GM23248 (cell line): ENCODE results near the gene C2orf72. TPM values are rescaled to one million over a fixed set of nuclear protein-coding genes. Genes with fewer than 3 reads are reported as not detected.

Experiments
- DNase-seq: peaks from one replicate; pipeline ENCODE4 v3.0.0-alpha.2; 2015
- H2AFZ ChIP-seq: fragments of 200-600 bp; sonication (generic); 2 replicates; pipeline ENCODE4 v1.6.1; 2016; ENCODE audit warnings: antibody characterized with exemption
- H3F3A ChIP-seq: fragments of 200-600 bp; sonication (generic); 2 replicates; pipeline ENCODE4 v1.6.1; 2016; ENCODE audit warnings: mild to moderate bottlenecking, antibody characterized with exemption, mixed run types; ENCODE audit not compliant: insufficient read depth
- H3K27ac ChIP-seq: fragments of 200-600 bp; sonication (generic); 2 replicates; pipeline ENCODE4 v1.5.1; 2016; ENCODE audit warnings: mild to moderate bottlenecking
- H3K27me3 ChIP-seq: fragments of 200-600 bp; sonication (generic); replicated peaks from 2 replicates; pipeline ENCODE4 v1.6.1; 2016; ENCODE audit warnings: mild to moderate bottlenecking; ENCODE audit not compliant: insufficient read depth
- H3K36me3 ChIP-seq: fragments of 200-600 bp; sonication (generic); 2 replicates; pipeline ENCODE4 v1.6.1; 2016; ENCODE audit warnings: low read depth, mild to moderate bottlenecking
- H3K4me1 ChIP-seq: fragments of 200-600 bp; sonication (generic); 2 replicates; pipeline ENCODE4 v1.6.1; 2016; ENCODE audit warnings: mild to moderate bottlenecking; ENCODE audit not compliant: insufficient read depth
- H3K4me2 ChIP-seq: fragments of 200-600 bp; sonication (generic); one replicate; pipeline ENCODE4 v1.6.1; 2016; ENCODE audit warnings: mild to moderate bottlenecking; ENCODE audit not compliant: unreplicated experiment
- H3K4me3 ChIP-seq: fragments of 200-600 bp; sonication (generic); 2 replicates; pipeline ENCODE4 v1.5.1; 2016; ENCODE audit warnings: mild to moderate bottlenecking
- H3K79me2 ChIP-seq: fragments of 200-600 bp; sonication (generic); 2 replicates; pipeline ENCODE4 v1.6.1; 2016; ENCODE audit warnings: mild to moderate bottlenecking; ENCODE audit not compliant: insufficient read depth
- H3K9ac ChIP-seq: fragments of 200-600 bp; sonication (generic); 2 replicates; pipeline ENCODE4 v1.6.1; 2016; ENCODE audit warnings: mild to moderate bottlenecking
- H3K9me2 ChIP-seq: fragments of 200-600 bp; sonication (generic); 2 replicates; pipeline ENCODE4 v1.6.1; 2016; ENCODE audit warnings: mixed run types, mild to moderate bottlenecking, moderate library complexity; ENCODE audit not compliant: insufficient read depth
- H3K9me3 ChIP-seq: fragments of 200-600 bp; sonication (generic); one replicate; pipeline ENCODE4 v1.6.1; 2017; ENCODE audit warnings: low read depth
- H4K20me1 ChIP-seq: fragments of 200-600 bp; sonication (generic); 2 replicates; pipeline ENCODE4 v1.6.0; 2016; ENCODE audit not compliant: insufficient read depth
- EZH2 ChIP-seq: fragments of 200-600 bp; sonication (generic); IDR thresholded peaks from 2 replicates; pipeline ENCODE4 v1.6.1; 2018; ENCODE audit warnings: antibody characterized with exemption, mild to moderate bottlenecking; ENCODE audit not compliant: insufficient read depth, poor library complexity, severe bottlenecking
- EZH2phosphoT487 ChIP-seq: fragments of 200-600 bp; sonication (generic); IDR thresholded peaks from 2 replicates; pipeline ENCODE4 v1.6.1; 2018; ENCODE audit warnings: antibody characterized with exemption, moderate library complexity, mild to moderate bottlenecking, low read depth; ENCODE audit not compliant: insufficient read depth
- WGBS, 2 experiments: methylation state at CpG; one replicate each; pipeline ENCODE4 v1.1.6; 2015 to 2017; ENCODE audit warnings: low lambda C conversion rate in 2 of 2, low coverage in 1 of 2; ENCODE audit errors: missing lambda C conversion rate in 2 of 2; 5-methylcytosine and 5-hydroxymethylcytosine counted together
- in situ Hi-C: fragments of 300-500 bp; cut with MboI; formaldehyde crosslinking; loops from 2 replicates; pipeline ENCODE4 v1.15.0; 2020
- polyA plus RNA-seq: library from polyadenylated mRNA; unstranded; fragments of >200 nt; fragmentation: Nextera tagmentation; extraction: Ambion mirVana; gene quantifications from 2 replicates; pipeline ENCODE4 v1.2.1, GENCODE V29; 2016
- total RNA-seq: library from RNA; depleted of rRNA; stranded (reverse); fragments of >200 nt; shearing (Covaris generic); gene quantifications from 2 replicates; pipeline ENCODE4 v1.2.3, GENCODE V29; 2014

C2orf72 gene
- total and polyA plus RNA-seq, 2 experiments from 2014 or later, result 0.11 TPM; not detected in 1

DNA sequence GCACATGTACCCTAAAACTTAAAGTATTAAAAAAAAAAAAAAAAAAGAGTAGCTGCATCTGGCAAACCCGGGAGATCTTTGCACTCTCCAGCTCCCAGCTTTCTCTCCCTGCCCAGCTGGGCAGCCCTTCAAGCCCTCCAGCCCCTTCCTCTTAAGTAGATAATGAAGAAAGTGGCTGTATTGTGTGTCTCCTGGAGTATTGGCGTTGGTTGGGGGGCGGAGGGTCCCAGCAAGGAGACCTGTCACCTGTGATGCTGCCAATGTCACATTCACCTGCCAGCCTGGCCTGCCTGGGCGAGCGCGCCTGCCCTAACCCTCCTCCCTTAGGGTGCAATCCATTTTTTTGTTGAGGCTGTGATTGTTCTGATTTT is 2.0 kb downstream of the C2orf72 start:
- Histone ChIP-seq H3K27me3 (peaks cover 54% of the 10 kb centered on the region), H3K4me2 (no peak overlapping the region), H3K36me3 (no peaks in the 10 kb centered on the region), H3K79me2 (no peaks in the 10 kb centered on the region), H2AFZ (no peak overlapping the region), H3K9ac (no peak overlapping the region), H4K20me1 (no peaks in the 10 kb centered on the region), H3K27ac (no peak overlapping the region), H3F3A (no peaks in the 10 kb centered on the region), H3K4me1 (no peaks in the 10 kb centered on the region), H3K9me2 (no peaks in the 10 kb centered on the region), H3K9me3 (no peaks in the 10 kb centered on the region), H3K4me3 (no peak overlapping the region)
- 78 to 80% methylated on average over 6 of the region's 6 CpGs for WGBS, 2 experiments
- DNase-seq, result no peak
- no peak for TF ChIP-seq EZH2phosphoT487
- no peak for TF ChIP-seq EZH2
- in situ Hi-C loops, result no loop called here

DNA sequence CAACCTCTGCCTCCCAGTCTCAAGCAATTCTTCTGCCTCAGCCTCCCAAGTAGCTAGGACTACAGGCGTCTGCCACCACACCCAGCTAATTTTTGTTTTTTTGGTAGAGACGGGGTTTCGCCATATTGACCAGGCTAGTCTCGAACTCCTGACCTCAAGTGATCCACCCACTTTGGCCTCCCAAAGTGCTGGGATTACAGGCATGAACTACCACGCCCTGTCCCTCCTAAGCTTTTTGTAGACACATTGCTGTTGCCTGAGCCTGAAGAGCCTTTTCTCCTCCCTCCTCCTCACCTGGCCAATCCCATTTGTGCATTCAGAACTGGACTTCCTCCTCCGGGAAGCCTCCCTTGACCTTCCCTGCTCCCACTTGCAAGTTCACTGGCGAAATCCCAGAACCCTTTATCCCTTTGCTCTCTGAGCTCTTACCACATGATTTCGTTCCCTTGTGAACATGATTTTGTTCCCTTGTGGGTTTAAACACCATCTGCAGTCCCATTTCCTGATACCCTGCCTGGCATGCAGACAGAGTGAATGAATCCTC is 2.6 kb downstream of the C2orf72 start:
- no peaks in the 10 kb centered on the region for H4K20me1 ChIP-seq
- no peak overlapping the region for H3K4me3 ChIP-seq
- H3K4me2 ChIP-seq, result no peak overlapping the region
- H3K36me3 ChIP-seq, result no peaks in the 10 kb centered on the region
- no peaks in the 10 kb centered on the region for H3K4me1 ChIP-seq
- no peak for DNase-seq
- peaks cover 48% of the 10 kb centered on the region for H3K27me3 ChIP-seq
- H3K27ac ChIP-seq, result no peak overlapping the region
- H3K79me2 ChIP-seq, result no peaks in the 10 kb centered on the region
- H3K9me3 ChIP-seq, result no peaks in the 10 kb centered on the region
- no peak overlapping the region for H2AFZ ChIP-seq
- in situ Hi-C loops, result no loop called here
- TF ChIP-seq EZH2phosphoT487, result no peak
- TF ChIP-seq EZH2, result no peak
- WGBS, 2 experiments, result 71 to 72% methylated on average over 8 of the region's 8 CpGs
- no peaks in the 10 kb centered on the region for H3F3A ChIP-seq
- H3K9me2 ChIP-seq, result no peaks in the 10 kb centered on the region
- H3K9ac ChIP-seq, result no peak overlapping the region

- H3K4me1 ChIP-seq, result no peaks in the 10 kb centered on the region
- no peaks in the 10 kb centered on the region for H3K36me3 ChIP-seq
- H3K4me3 ChIP-seq, result no peak overlapping the region
- H3K27me3 ChIP-seq, result peaks cover 35% of the 10 kb centered on the region
- H3F3A ChIP-seq, result no peaks in the 10 kb centered on the region
- no peaks in the 10 kb centered on the region for H3K9me3 ChIP-seq
- H2AFZ ChIP-seq, result no peak overlapping the region
- in situ Hi-C loops, result no loop called here
- TF ChIP-seq EZH2 (no peak), EZH2phosphoT487 (no peak)
- H3K9ac ChIP-seq, result no peak overlapping the region
- no peak for DNase-seq
- 50 to 56% methylated on average over 8 of the region's 8 CpGs for WGBS, 2 experiments
- no peak overlapping the region for H3K4me2 ChIP-seq
- H4K20me1 ChIP-seq, result no peaks in the 10 kb centered on the region
- H3K9me2 ChIP-seq, result no peaks in the 10 kb centered on the region
- H3K79me2 ChIP-seq, result no peaks in the 10 kb centered on the region
- H3K27ac ChIP-seq, result no peak overlapping the region
Measured at GRCh38 chr2:231041061-231041689, 3.9 kb downstream of the C2orf72 start.

GRCh38 chr2:231043796-231044195 is 6.5 kb downstream of the C2orf72 start:
- Histone ChIP-seq H3K79me2 (no peaks in the 10 kb centered on the region), H3K36me3 (no peaks in the 10 kb centered on the region), H3K4me2 (no peak overlapping the region), H3K27ac (no peak overlapping the region), H3K4me3 (no peak overlapping the region), H4K20me1 (no peaks in the 10 kb centered on the region), H3K27me3 (peaks cover 25% of the 10 kb centered on the region), H3K4me1 (no peaks in the 10 kb centered on the region), H3K9me2 (no peaks in the 10 kb centered on the region), H3K9ac (no peak overlapping the region), H3F3A (no peaks in the 10 kb centered on the region), H3K9me3 (no peaks in the 10 kb centered on the region), H2AFZ (no peak overlapping the region)
- 72 to 85% methylated on average over 4 of the region's 4 CpGs for WGBS, 2 experiments
- in situ Hi-C loops, result no loop called here
- no peak for DNase-seq
- TF ChIP-seq EZH2phosphoT487, result no peak
- no peak for TF ChIP-seq EZH2

DNA sequence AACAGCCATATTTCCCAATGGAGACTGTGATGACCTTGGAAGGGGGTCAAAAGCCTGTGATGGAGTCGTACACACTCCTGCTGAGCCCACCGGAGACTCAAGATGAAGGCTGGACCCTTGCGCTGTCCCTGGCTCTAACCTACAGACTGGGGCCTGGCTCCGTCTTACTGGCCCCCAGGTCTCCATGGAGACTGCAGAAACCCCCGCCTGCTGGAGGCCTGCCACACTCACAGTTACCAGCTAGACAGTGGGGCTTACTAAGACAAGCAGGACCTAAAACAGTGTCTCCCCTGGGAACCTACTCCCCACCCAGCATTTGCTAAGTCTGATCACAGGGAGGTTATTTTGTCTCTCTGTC is 9.6 kb downstream of the C2orf72 start:
- Histone ChIP-seq H3K9ac (no peak overlapping the region), H3K4me1 (no peaks in the 10 kb centered on the region), H4K20me1 (no peaks in the 10 kb centered on the region), H3K4me3 (no peak overlapping the region), H3K9me2 (no peaks in the 10 kb centered on the region), H3K36me3 (no peaks in the 10 kb centered on the region), H3K27ac (no peak overlapping the region), H3K27me3 (peaks cover 5% of the 10 kb centered on the region; the same call in 1 of the 2 replicates), H3K9me3 (no peaks in the 10 kb centered on the region), H2AFZ (no peak overlapping the region), H3F3A (no peaks in the 10 kb centered on the region), H3K79me2 (no peaks in the 10 kb centered on the region), H3K4me2 (no peak overlapping the region)
- no peak for DNase-seq
- WGBS, 2 experiments, result 38 to 48% methylated on average over 5 of the region's 5 CpGs
- in situ Hi-C loops, result no loop called here
- TF ChIP-seq EZH2, result no peak
